Peyer's patch (tissue), 4 donors: ENCODE data around the gene HS3ST1.

Source experiments
- POLR2A ChIP-seq, 2 donors: fragments of 450-650 bp; IDR thresholded peaks; one replicate each; pipeline ENCODE4 v1.5.1; 2017; ENCODE audit warnings: antibody characterized with exemption in 2 of 2, mild to moderate bottlenecking in 2 of 2, moderate library complexity in 2 of 2
- TF ChIP-seq, protein P1 (sequence below), 6 experiments: fragments of 450-650 bp in 4 of 6; fragments of 200-600 bp in 2 of 6; sonication (generic) in 1 of 6; IDR thresholded peaks; one replicate each; pipeline ENCODE4 v1.5.1; 2017 to 2019; ENCODE audit warnings: antibody characterized with exemption in 6 of 6, mild to moderate bottlenecking in 3 of 6, moderate library complexity in 1 of 6

DNA sequence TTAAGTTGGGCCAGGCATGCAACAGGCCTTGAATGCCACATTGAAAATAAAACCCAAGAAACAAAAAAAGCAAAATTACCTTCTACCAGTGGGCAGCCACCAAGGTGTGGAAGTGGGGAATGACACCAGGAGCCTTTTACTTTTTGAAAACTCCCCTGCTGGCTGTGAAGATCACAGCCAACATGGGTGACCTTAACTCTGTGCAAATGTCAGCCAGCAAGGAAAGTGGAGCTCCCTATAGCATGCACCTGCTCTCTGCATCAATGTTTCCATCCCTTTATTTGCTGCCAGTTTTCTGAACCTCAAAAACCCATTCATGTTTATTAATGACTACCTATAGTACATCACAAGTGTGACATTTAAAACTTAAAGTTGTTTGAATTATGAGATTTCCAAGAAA, 63.7 kb downstream of the HS3ST1 start:
- TF ChIP-seq, protein P1, sequence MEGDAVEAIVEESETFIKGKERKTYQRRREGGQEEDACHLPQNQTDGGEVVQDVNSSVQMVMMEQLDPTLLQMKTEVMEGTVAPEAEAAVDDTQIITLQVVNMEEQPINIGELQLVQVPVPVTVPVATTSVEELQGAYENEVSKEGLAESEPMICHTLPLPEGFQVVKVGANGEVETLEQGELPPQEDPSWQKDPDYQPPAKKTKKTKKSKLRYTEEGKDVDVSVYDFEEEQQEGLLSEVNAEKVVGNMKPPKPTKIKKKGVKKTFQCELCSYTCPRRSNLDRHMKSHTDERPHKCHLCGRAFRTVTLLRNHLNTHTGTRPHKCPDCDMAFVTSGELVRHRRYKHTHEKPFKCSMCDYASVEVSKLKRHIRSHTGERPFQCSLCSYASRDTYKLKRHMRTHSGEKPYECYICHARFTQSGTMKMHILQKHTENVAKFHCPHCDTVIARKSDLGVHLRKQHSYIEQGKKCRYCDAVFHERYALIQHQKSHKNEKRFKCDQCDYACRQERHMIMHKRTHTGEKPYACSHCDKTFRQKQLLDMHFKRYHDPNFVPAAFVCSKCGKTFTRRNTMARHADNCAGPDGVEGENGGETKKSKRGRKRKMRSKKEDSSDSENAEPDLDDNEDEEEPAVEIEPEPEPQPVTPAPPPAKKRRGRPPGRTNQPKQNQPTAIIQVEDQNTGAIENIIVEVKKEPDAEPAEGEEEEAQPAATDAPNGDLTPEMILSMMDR (IDR thresholded peaks at IDR 0.05): no peak
- TF ChIP-seq POLR2A (IDR thresholded peaks at IDR 0.05): no peak
